SK-N-SH (cell line): ENCODE measurements around the gene LSP1.

Experiments used
- CTCF ChIP-seq: fragments of 200-600 bp; sonication (generic); IDR thresholded peaks from 2 replicates; pipeline ENCODE4 v1.6.1; 2017; ENCODE audit warnings: antibody characterized with exemption, mild to moderate bottlenecking, moderate library complexity
- POLR2AphosphoS5 ChIP-seq: IDR thresholded peaks from 2 replicates; pipeline ENCODE4 v1.6.1; 2012; ENCODE audit warnings: low read depth, low read length

GRCh38 chr11:1847006-1847735 lies 5.7 kb upstream of the LSP1 start:
- TF ChIP-seq POLR2AphosphoS5 (no peak), CTCF (no peak)
